ENCODE measurements around the gene WWOX.

The WWOX gene

GRCh38 chr16:79163691-79164387 lies 1064.4 kb downstream of the WWOX start:
- no peak for TF ChIP-seq CTCF (IDR thresholded peaks at IDR 0.05; ENCODE audit: insufficient read depth, low read length, poor library complexity, severe bottlenecking)
- DNase-seq (ENCODE audit: extremely low read depth, insufficient read length) = no peak
- Histone ChIP-seq H3K36me3 (ENCODE audit: control insufficient read depth, insufficient read depth, low read length) (no peaks in the 10 kb centered on the region), H3K4me3 (replicated peaks; ENCODE audit: low read depth, low read length) (no peak overlapping the region), H3K27me3 (replicated peaks; ENCODE audit: control insufficient read depth, insufficient read depth, low read length) (no peaks in the 10 kb centered on the region)

- H3K27me3 ChIP-seq (replicated peaks; ENCODE audit: control insufficient read depth, insufficient read depth, low read length) = no peaks in the 10 kb centered on the region
Measured at GRCh38 chr16:79164388-79164995, 1065.0 kb downstream of the WWOX start.

GRCh38 chr16:79165079-79165478 lies 1065.6 kb downstream of the WWOX start:
- no peak overlapping the region for H3K4me3 ChIP-seq (replicated peaks; ENCODE audit: low read depth, low read length)
- no peak for DNase-seq (ENCODE audit: extremely low read depth, insufficient read length)
- no peak for TF ChIP-seq CTCF (IDR thresholded peaks at IDR 0.05; ENCODE audit: insufficient read depth, low read length, poor library complexity, severe bottlenecking)
- no peaks in the 10 kb centered on the region for H3K36me3 ChIP-seq (ENCODE audit: control insufficient read depth, insufficient read depth, low read length)
- no peaks in the 10 kb centered on the region for H3K27me3 ChIP-seq (replicated peaks; ENCODE audit: control insufficient read depth, insufficient read depth, low read length)

More at GRCh38 chr16:79164388-79164995, 1065.0 kb downstream of the WWOX start:
- no peak for TF ChIP-seq CTCF (IDR thresholded peaks at IDR 0.05; ENCODE audit: insufficient read depth, low read length, poor library complexity, severe bottlenecking)
- DNase-seq (ENCODE audit: extremely low read depth, insufficient read length) = no peak
- Histone ChIP-seq H3K36me3 (ENCODE audit: control insufficient read depth, insufficient read depth, low read length) (no peaks in the 10 kb centered on the region), H3K4me3 (replicated peaks; ENCODE audit: low read depth, low read length) (no peak overlapping the region)

- no peak for DNase-seq (ENCODE audit: extremely low read depth, insufficient read length)
- Histone ChIP-seq H3K4me3 (replicated peaks; ENCODE audit: low read depth, low read length) (no peak overlapping the region), H3K36me3 (ENCODE audit: control insufficient read depth, insufficient read depth, low read length) (no peaks in the 10 kb centered on the region), H3K27me3 (replicated peaks; ENCODE audit: control insufficient read depth, insufficient read depth, low read length) (no peaks in the 10 kb centered on the region)
- TF ChIP-seq CTCF (IDR thresholded peaks at IDR 0.05; ENCODE audit: insufficient read depth, low read length, poor library complexity, severe bottlenecking) = no peak
Measured at GRCh38 chr16:79165506-79165905, 1066.1 kb downstream of the WWOX start.

- 0 out of 2 replicates have a peak, but pooled peaks cover 1% of the 10 kb centered on the region for H3K27me3 ChIP-seq (replicated peaks; ENCODE audit: control insufficient read depth, insufficient read depth, low read length)
- no peak for TF ChIP-seq CTCF (IDR thresholded peaks at IDR 0.05; ENCODE audit: insufficient read depth, low read length, poor library complexity, severe bottlenecking)
- no peaks in the 10 kb centered on the region for H3K36me3 ChIP-seq (ENCODE audit: control insufficient read depth, insufficient read depth, low read length)
- H3K4me3 ChIP-seq (replicated peaks; ENCODE audit: low read depth, low read length) = no peak overlapping the region
- no peak for DNase-seq (ENCODE audit: extremely low read depth, insufficient read length)
Measured at GRCh38 chr16:79167893-79168292, 1068.4 kb downstream of the WWOX start.
